Endothelial cell of umbilical vein (primary cell): Measurements from ENCODE around the gene TMEM208. TPM values are rescaled to one million over a fixed set of nuclear protein-coding genes. Genes with fewer than 3 reads are reported as not detected.

Source experiments
- Bru-seq: library from RNA; stranded (reverse); fragments of 400-500 nt; gene quantifications from one replicate; lab custom pipeline; 2021; lab: Mats Ljungman, UMichigan
- BruChase-seq, 2 experiments: library from RNA; stranded (reverse); fragments of 400-500 nt; gene quantifications; one replicate each; lab custom pipeline; 2021; lab: Mats Ljungman, UMichigan
- BruUV-seq: library from RNA; stranded (reverse); fragments of 400-500 nt; replicated peaks from 2 replicates; lab custom pipeline; 2021; lab: Mats Ljungman, UMichigan
- CTCF ChIA-PET: fragments of 300-600, 350-600 bp; sonication (Branson Sonifier 250); formaldehyde crosslinking; loops from one replicate; lab custom pipeline; 2021; ENCODE audit warnings: antibody characterized with exemption, inconsistent platforms; lab: Charles Lee
- POLR2A ChIA-PET: fragments of 300-600, 350-600 bp; sonication (Branson Sonifier 250); formaldehyde crosslinking; loops from one replicate; lab custom pipeline; 2021; ENCODE audit warnings: antibody characterized with exemption, inconsistent platforms; lab: Charles Lee
- DNase-seq: peaks from one replicate; pipeline ENCODE4 v3.0.0-alpha.2; 2011; ENCODE audit warnings: low read depth, low spot score
- FAIRE-seq: peaks from 2 replicates; lab custom pipeline; 2011; peaks lifted over from hg19 to GRCh38; lab: Jason Lieb, UNC
- H2AFZ ChIP-seq: 2 replicates; pipeline ENCODE4 v1.6.0; 2012; ENCODE audit warnings: low read depth, low read length, control low read depth, inconsistent platforms
- H3K27ac ChIP-seq: 2 replicates; pipeline ENCODE4 v1.5.1; 2011; ENCODE audit warnings: low read depth, mild to moderate bottlenecking, control low read depth, low read length, moderate library complexity; ENCODE audit not compliant: insufficient read depth
- H3K27me3 ChIP-seq, 2 experiments: 2 replicates each; pipeline versions ENCODE4 v1.6.0 to v1.6.1; 2011; ENCODE audit warnings: low read length in 2 of 2, mixed read lengths in 1 of 2; ENCODE audit not compliant: control insufficient read depth in 2 of 2, insufficient read depth in 2 of 2
- H3K36me3 ChIP-seq, 2 experiments: 2 replicates in 1 of 2; 3 replicates in 1 of 2; pipeline ENCODE4 v1.5.1; 2011; ENCODE audit warnings: low read length in 2 of 2, mild to moderate bottlenecking in 1 of 2, moderate library complexity in 1 of 2; ENCODE audit not compliant: control insufficient read depth in 2 of 2, insufficient read depth in 2 of 2; ENCODE audit errors: extremely low read depth in 1 of 2
- H3K4me1 ChIP-seq: 3 replicates; pipeline ENCODE4 v1.5.1; 2011; ENCODE audit warnings: mild to moderate bottlenecking, low read length; ENCODE audit not compliant: control insufficient read depth, insufficient read depth; ENCODE audit errors: extremely low read depth
- H3K4me2 ChIP-seq: 2 replicates; pipeline ENCODE4 v1.6.1; 2011; ENCODE audit warnings: low read length, control low read depth, mixed read lengths; ENCODE audit not compliant: insufficient read depth
- H3K4me3 ChIP-seq, 3 experiments: fragments of 200-600 bp in 1 of 3; sonication (generic), shearing (Covaris generic) in 1 of 3; replicated peaks in 1 of 3; 2 replicates each; pipeline ENCODE4 v1.5.1; 2011 to 2016; ENCODE audit warnings: control low read depth in 3 of 3, low read length in 3 of 3, mild to moderate bottlenecking in 2 of 3, inconsistent platforms in 1 of 3, low read depth in 1 of 3, moderate library complexity in 1 of 3; ENCODE audit not compliant: insufficient read depth in 1 of 3
- H3K79me2 ChIP-seq: 2 replicates; pipeline ENCODE4 v1.6.0; 2012; ENCODE audit warnings: low read length, inconsistent platforms; ENCODE audit not compliant: control insufficient read depth, insufficient read depth
- H3K9ac ChIP-seq: replicated peaks from 2 replicates; pipeline ENCODE3; 2011; ENCODE audit warnings: low read length, control low read depth; ENCODE audit not compliant: insufficient read depth; ENCODE audit errors: extremely low read depth
- H3K9me1 ChIP-seq: replicated peaks from 3 replicates; pipeline ENCODE4 v1.6.0; 2011; ENCODE audit warnings: mild to moderate bottlenecking, low read length; ENCODE audit not compliant: control insufficient read depth, insufficient read depth; ENCODE audit errors: extremely low read depth
- H3K9me3 ChIP-seq: replicated peaks from 2 replicates; pipeline ENCODE4 v1.5.1; 2012; ENCODE audit warnings: low read length, inconsistent platforms; ENCODE audit not compliant: control insufficient read depth, insufficient read depth
- H4K20me1 ChIP-seq: replicated peaks from 2 replicates; pipeline ENCODE3; 2011; ENCODE audit warnings: mild to moderate bottlenecking, low read length; ENCODE audit not compliant: control insufficient read depth, insufficient read depth; ENCODE audit errors: extremely low read depth
- JUN ChIP-seq: IDR thresholded peaks from 2 replicates; pipeline ENCODE4 v1.6.1; 2011; ENCODE audit warnings: borderline replicate concordance, low read depth; ENCODE audit not compliant: insufficient read length, insufficient read depth
- MYC ChIP-seq: IDR thresholded peaks from one replicate; pipeline ENCODE4 v1.6.1; 2011; ENCODE audit warnings: mild to moderate bottlenecking, low read depth, low read length
- POLR2A ChIP-seq: IDR thresholded peaks from 2 replicates; pipeline ENCODE4 v1.6.1; 2012; ENCODE audit warnings: low read depth, mild to moderate bottlenecking, control low read depth, low read length
- POLR2AphosphoS5 ChIP-seq: IDR thresholded peaks from 2 replicates; pipeline ENCODE4 v1.6.1; 2012; ENCODE audit warnings: low read depth, mild to moderate bottlenecking, control low read depth, low read length, moderate library complexity; ENCODE audit not compliant: insufficient read depth
- dilution Hi-C: fragments of 300-500 bp; cut with MboI; formaldehyde crosslinking; loops from one replicate; pipeline ENCODE4 v1.15.0; 2019; ENCODE audit warnings: low sequenced_read_pairs; ENCODE audit not compliant: extremely low pct_ligation_motif_present
- intact Hi-C: fragments of 100-400 bp; cut with micrococcal nuclease; formaldehyde crosslinking; loops from one replicate; pipeline ENCODE4 v1.10.0; 2022
- long read RNA-seq: library from polyadenylated mRNA; stranded (forward); transcript quantifications from one replicate; pipeline ENCODE4 v2.0.0, GENCODE V29; 2021
- polyA minus RNA-seq, 3 experiments: library from RNA; depleted of rRNA, polyadenylated mRNA; stranded (reverse); fragments of >200 nt; gene quantifications; 1 replicate in 1 of 3; 2 replicates in 2 of 3; pipeline ENCODE4 v1.2.3, GENCODE V29; 2011
- polyA plus RNA-seq, 4 experiments: library from polyadenylated mRNA; depleted of rRNA in 3 of 4; stranded (reverse) in 3 of 4; unstranded in 1 of 4; fragments of >200 nt; gene quantifications; 2 replicates each; pipeline versions ENCODE4 v1.2.1 to v1.2.3, GENCODE V29; 2011 to 2012; ENCODE audit warnings: missing spikeins in 1 of 4
- total RNA-seq: library from RNA; stranded (reverse); gene quantifications from 2 replicates; pipeline ENCODE4 v1.2.3, GENCODE V29; 2021
- TF ChIP-seq, protein P1 (sequence below), 2 donors: IDR thresholded peaks; 1 replicate in 1 of 2; 2 replicates in 1 of 2; pipeline ENCODE4 v1.5.1; 2011; ENCODE audit warnings: low read length in 2 of 2, mild to moderate bottlenecking in 2 of 2, moderate library complexity in 2 of 2, control low read depth in 1 of 2, inconsistent platforms in 1 of 2, low read depth in 1 of 2; ENCODE audit not compliant: insufficient read depth in 1 of 2; ENCODE audit errors: extremely low read depth in 1 of 2
- TF ChIP-seq, protein P2 (sequence below): IDR thresholded peaks from 2 replicates; pipeline ENCODE4 v1.6.1; 2011; ENCODE audit not compliant: insufficient read depth, insufficient read length

The TMEM208 gene
- total RNA-seq (35.3 and 36.3 TPM in 2 replicates), polyA plus RNA-seq (94.0 and 98.4 TPM in 2 replicates), polyA minus RNA-seq (57.2 and 62.0 TPM in 2 replicates), Bru-seq, nascent RNA (percentile 69 among the genes with signal in this experiment), BruChase-seq, experiment 1, labeled RNA remaining after a 6-hour chase (percentile 79 among the genes with signal in this experiment), BruChase-seq, experiment 2, labeled RNA remaining after a 2-hour chase (percentile 61 among the genes with signal in this experiment)
- polyA plus RNA-seq (2011; cell fraction: cytosol; rRNA removed) = 53.5 and 55.9 TPM in 2 replicates
- polyA plus RNA-seq (2011; cell fraction: nucleus; rRNA removed) = 44.4 and 48.8 TPM in 2 replicates
- polyA plus RNA-seq (2012) = 34.1 and 34.9 TPM in 2 replicates
- polyA minus RNA-seq (2011; cell fraction: cytosol; rRNA and poly(A)+ RNA removed) = 29.2 TPM
- polyA minus RNA-seq (2011; cell fraction: nucleus; rRNA and poly(A)+ RNA removed) = 24.9 and 27.2 TPM in 2 replicates
- long read RNA-seq, transcript TMEM208-203 (6 exons, 775 nt) = minor isoform, 5 of 105 reads
- long read RNA-seq, transcript TMEM208-201 (6 exons, 793 nt) = major isoform, 91 of 105 reads
- long read RNA-seq, partial matches to known transcripts = 5 of 105 reads
- long read RNA-seq, other reads (novel, unspliced or antisense) = 2 of 105 reads

DNA sequence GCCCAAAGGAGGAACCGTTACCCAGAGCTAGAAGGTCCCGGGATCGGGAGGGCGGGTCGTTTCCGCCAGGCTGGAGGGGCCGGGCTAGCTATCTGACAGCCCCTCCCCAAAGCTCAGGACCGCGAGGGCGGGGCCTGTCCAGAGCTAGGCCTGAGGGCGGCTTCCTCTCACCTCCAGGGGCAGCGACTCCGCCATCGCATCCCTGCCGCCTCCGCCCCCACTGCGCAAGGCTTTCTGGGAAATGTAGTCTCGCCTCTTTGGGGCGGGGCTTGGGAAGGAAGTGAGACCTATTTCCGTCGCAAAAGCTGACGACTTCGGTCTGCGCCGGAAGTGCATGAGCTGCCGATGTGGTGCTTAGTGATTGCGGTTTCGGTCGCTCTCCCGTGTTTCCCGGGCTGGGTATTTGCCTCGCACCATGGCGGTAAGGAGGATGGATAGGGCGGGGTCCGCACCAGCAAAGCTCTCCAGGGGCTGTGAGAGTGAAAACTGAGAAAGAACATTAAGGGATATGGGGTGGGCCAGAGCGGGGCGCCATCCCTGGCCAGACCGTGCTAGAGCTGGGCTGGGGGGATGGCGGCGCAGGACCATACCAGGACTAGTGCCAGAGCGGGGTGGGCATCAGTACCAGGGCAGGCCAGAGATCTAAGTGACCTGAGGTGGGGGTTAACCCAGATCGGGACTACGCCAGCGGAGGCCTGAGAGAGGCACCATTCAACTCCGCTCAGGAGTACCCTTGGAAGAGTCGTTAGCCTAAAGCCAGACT, at the start of gene TMEM208:
Gene TMEM208, plus strand, starts transcription at position 327 of the 763 bp plus-strand sequence. Its CDS starts 89 bp downstream, at position 416.
- no TSS peak for BruUV-seq
- peak; percentile 99 for FAIRE-seq

More for the DNA sequence above, at the start of gene TMEM208:
- H3K36me3 ChIP-seq = peaks cover 10 to 38% of the 10 kb centered on the region in 2 experiments
- TF ChIP-seq POLR2AphosphoS5 (peak; percentile 87), MYC (no peak), POLR2A (peak; percentile 81), JUN (no peak)
- TF ChIP-seq, protein P1, sequence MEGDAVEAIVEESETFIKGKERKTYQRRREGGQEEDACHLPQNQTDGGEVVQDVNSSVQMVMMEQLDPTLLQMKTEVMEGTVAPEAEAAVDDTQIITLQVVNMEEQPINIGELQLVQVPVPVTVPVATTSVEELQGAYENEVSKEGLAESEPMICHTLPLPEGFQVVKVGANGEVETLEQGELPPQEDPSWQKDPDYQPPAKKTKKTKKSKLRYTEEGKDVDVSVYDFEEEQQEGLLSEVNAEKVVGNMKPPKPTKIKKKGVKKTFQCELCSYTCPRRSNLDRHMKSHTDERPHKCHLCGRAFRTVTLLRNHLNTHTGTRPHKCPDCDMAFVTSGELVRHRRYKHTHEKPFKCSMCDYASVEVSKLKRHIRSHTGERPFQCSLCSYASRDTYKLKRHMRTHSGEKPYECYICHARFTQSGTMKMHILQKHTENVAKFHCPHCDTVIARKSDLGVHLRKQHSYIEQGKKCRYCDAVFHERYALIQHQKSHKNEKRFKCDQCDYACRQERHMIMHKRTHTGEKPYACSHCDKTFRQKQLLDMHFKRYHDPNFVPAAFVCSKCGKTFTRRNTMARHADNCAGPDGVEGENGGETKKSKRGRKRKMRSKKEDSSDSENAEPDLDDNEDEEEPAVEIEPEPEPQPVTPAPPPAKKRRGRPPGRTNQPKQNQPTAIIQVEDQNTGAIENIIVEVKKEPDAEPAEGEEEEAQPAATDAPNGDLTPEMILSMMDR (IDR thresholded peaks at IDR 0.05; ENCODE audit: extremely low read depth in 1 of 2, insufficient read depth in 1 of 2, low read depth in 1 of 2, low read length in 2 of 2) = peak in 1 of 2 donors; percentile 21
- TF ChIP-seq, protein P2, sequence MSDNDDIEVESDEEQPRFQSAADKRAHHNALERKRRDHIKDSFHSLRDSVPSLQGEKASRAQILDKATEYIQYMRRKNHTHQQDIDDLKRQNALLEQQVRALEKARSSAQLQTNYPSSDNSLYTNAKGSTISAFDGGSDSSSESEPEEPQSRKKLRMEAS = peak; percentile 62
- H3K4me1 ChIP-seq = peaks cover 18% of the 10 kb centered on the region
- peak within 1 kb of the TSS; percentile 66 to 86 (median 78) for H3K4me3 ChIP-seq
- peaks cover 11% of the 10 kb centered on the region for H3K79me2 ChIP-seq
- H3K9me3 ChIP-seq = no peaks in the 10 kb centered on the region
- DNase-seq = peak; percentile 98
- H3K9ac ChIP-seq = peak within 1 kb of the TSS; percentile 77
- CTCF ChIA-PET = interaction anchor here (0.9 to 2.6 kb wide), 9 partner anchors 10 to 209 kb away, joined by 3 to 15 read pairs (median 5); partner anchors contain the start of gene FHOD1
- no peaks in the 10 kb centered on the region for H3K27me3 ChIP-seq
- intact Hi-C loops = loop anchor here (1.0 to 5.0 kb wide), 3 partner anchors 10 to 35 kb away; partner anchors contain the start of genes E2F4 and EXOC3L1
- dilution Hi-C loops = no loop called here
- no peaks in the 10 kb centered on the region for H3K9me1 ChIP-seq
- H3K4me2 ChIP-seq = peak within 1 kb of the TSS; percentile 79
- peak within 1 kb of the TSS; percentile 44 for H3K27ac ChIP-seq
- peak within 1 kb of the TSS; percentile 12 for H2AFZ ChIP-seq
- POLR2A ChIA-PET = interaction anchor here (0.5 to 1.8 kb wide), 6 partner anchors 10 to 590 kb away, joined by 3 to 10 read pairs (median 6); partner anchors contain the start of gene FHOD1
- H4K20me1 ChIP-seq = no peaks in the 10 kb centered on the region
